AG10803 (cell line): ENCODE measurements around the gene WDR12.
"Not testable (repeated sequence)": the region's sequence is repeated elsewhere in the genome, so short reads cannot be mapped to it uniquely, and the experiment has no call there.

Source experiments
- DNase-seq: peaks from one replicate; pipeline ENCODE4 v3.0.0; 2010; ENCODE audit warnings: low read depth
- H3K4me3 ChIP-seq: 2 replicates; pipeline ENCODE4 v1.5.1; 2011; ENCODE audit warnings: mild to moderate bottlenecking, low read length, control low read depth
- CTCF ChIP-seq: conservative IDR thresholded peaks from 2 replicates; pipeline ENCODE4 v1.5.1; 2011; ENCODE audit warnings: mild to moderate bottlenecking, low read length, control low read depth, inconsistent platforms

Gene WDR12

GRCh38 chr2:202911203-202911511, 316 bp downstream of the WDR12 start:
- no peak for TF ChIP-seq CTCF
- DNase-seq = no peak
- H3K4me3 ChIP-seq = peak overlapping the region; percentile 99

- DNase-seq = no peak
- no peak for TF ChIP-seq CTCF
Measured at GRCh38 chr2:202910698-202911097, 775 bp downstream of the WDR12 start.

GRCh38 chr2:202910250-202910649, 1.2 kb downstream of the WDR12 start:
- peak overlapping the region; percentile 99; the same call in 1 of the 2 replicates for H3K4me3 ChIP-seq

More at GRCh38 chr2:202910698-202911097, 775 bp downstream of the WDR12 start:
- H3K4me3 ChIP-seq = peak overlapping the region; percentile 99

GRCh38 chr2:202909394-202910192, 1.9 kb downstream of the WDR12 start:
- peak; percentile 13 for DNase-seq
- H3K4me3 ChIP-seq = no peak overlapping the region

More at GRCh38 chr2:202910250-202910649, 1.2 kb downstream of the WDR12 start:
- DNase-seq = not testable (repeated sequence)

GRCh38 chr2:202908186-202908585, 3.3 kb downstream of the WDR12 start:
- no peak for TF ChIP-seq CTCF
- no peak overlapping the region for H3K4me3 ChIP-seq
- DNase-seq = no peak

More at GRCh38 chr2:202909394-202910192, 1.9 kb downstream of the WDR12 start:
- no peak for TF ChIP-seq CTCF

- DNase-seq, H3K4me3 ChIP-seq: not testable (repeated sequence)
Measured at GRCh38 chr2:202905507-202905906, 6.0 kb downstream of the WDR12 start.

- no peak for DNase-seq
- no peak for TF ChIP-seq CTCF
- H3K4me3 ChIP-seq = no peak overlapping the region
Measured at GRCh38 chr2:202885190-202885589, 26.3 kb downstream of the WDR12 start.

GRCh38 chr2:202883987-202884675, 27.3 kb downstream of the WDR12 start:
- DNase-seq = peak; percentile 2
- TF ChIP-seq CTCF = 0 out of 2 replicates have a peak, but pooled peaks have one; percentile 11
- no peak overlapping the region for H3K4me3 ChIP-seq
